Activated CD8-positive, alpha-beta memory T cell treated with anti-CD3 and anti-CD28 coated beads, Interleukin-2, amount 50 U/mL, for 1 hour (primary cell): ENCODE data around the gene MED13.
A peak's percentile ranks its signal among the peaks of the same experiment; 100 is the strongest.
"Not testable (repeated sequence)": the region's sequence is repeated elsewhere in the genome, so short reads cannot be mapped to it uniquely, and the experiment has no call there.

Source experiments
- DNase-seq: peaks from one replicate; pipeline ENCODE4 v3.0.0-alpha.2; 2020; ENCODE audit errors: extremely low read depth

Gene MED13

GRCh38 chr17:62090021-62090824, 25.1 kb upstream of the MED13 start:
- no peak for DNase-seq

GRCh38 chr17:62089334-62089733, 24.3 kb upstream of the MED13 start:
- DNase-seq, result no peak

- DNase-seq, result no peak
Observed at GRCh38 chr17:62086737-62087136, 21.7 kb upstream of the MED13 start.

GRCh38 chr17:62085511-62086408, 20.7 kb upstream of the MED13 start:
- DNase-seq, result no peak

GRCh38 chr17:62084585-62084984, 19.5 kb upstream of the MED13 start:
- no peak for DNase-seq

- DNase-seq, result no peak
Observed at GRCh38 chr17:62083651-62084050, 18.6 kb upstream of the MED13 start.

GRCh38 chr17:62080647-62081046, 15.6 kb upstream of the MED13 start:
- no peak for DNase-seq

- DNase-seq, result no peak
Observed at GRCh38 chr17:62078009-62078408, 12.9 kb upstream of the MED13 start.

- DNase-seq, result no peak
Observed at GRCh38 chr17:62076864-62077788, 12.0 kb upstream of the MED13 start.

- DNase-seq, result no peak
Observed at GRCh38 chr17:62075308-62075815, 10.3 kb upstream of the MED13 start.

GRCh38 chr17:62073993-62074392, 8.9 kb upstream of the MED13 start:
- no peak for DNase-seq

- DNase-seq, result not testable (repeated sequence)
Observed at GRCh38 chr17:62072855-62073254, 7.8 kb upstream of the MED13 start.

- DNase-seq, result no peak
Observed at GRCh38 chr17:62070900-62071299, 5.8 kb upstream of the MED13 start.

- no peak for DNase-seq
Observed at GRCh38 chr17:62067165-62068145, 2.4 kb upstream of the MED13 start.

- DNase-seq, result peak; percentile 93
Observed at GRCh38 chr17:62065611-62066468, 762 bp upstream of the MED13 start.

- no peak for DNase-seq
Observed at GRCh38 chr17:62064029-62064790, 868 bp downstream of the MED13 start.

- DNase-seq, result no peak
Observed at GRCh38 chr17:62062944-62063343, 2.1 kb downstream of the MED13 start.

- DNase-seq, result no peak
Observed at GRCh38 chr17:62062302-62062701, 2.8 kb downstream of the MED13 start.

GRCh38 chr17:62059414-62059813, 5.7 kb downstream of the MED13 start:
- no peak for DNase-seq
